HEK293 (cell line): ENCODE results near the gene PCDH1.

Experiments
- CTCF ChIA-PET: fragments of 350-600 bp; formaldehyde crosslinking; extraction: SDS; loops from one replicate; lab custom pipeline; 2021; ENCODE audit warnings: antibody characterized with exemption; lab: Yijun Ruan, JAX
- POLR2A ChIA-PET: fragments of 300-600 bp; formaldehyde crosslinking; extraction: SDS; loops from one replicate; lab custom pipeline; 2020; ENCODE audit warnings: antibody characterized with exemption, inconsistent platforms; lab: Yijun Ruan, JAX
- H3K27ac ChIP-seq: fragments of 200-500 bp; sonication (Bioruptor generic); 2 replicates; pipeline ENCODE4 v1.5.1; 2014; ENCODE audit warnings: low read depth, low read length, control low read depth, inconsistent platforms; ENCODE audit errors: extremely low read depth
- H3K36me3 ChIP-seq, 2 experiments: fragments of 200-500 bp in 1 of 2; sonication (Bioruptor generic) in 1 of 2; 1 replicate in 1 of 2; 2 replicates in 1 of 2; pipeline ENCODE4 v1.5.1; 2014 to 2017; ENCODE audit warnings: inconsistent platforms in 2 of 2, low read length in 2 of 2; ENCODE audit not compliant: control insufficient read depth in 2 of 2, insufficient read depth in 1 of 2
- H3K4me1 ChIP-seq: fragments of 200-500 bp; sonication (Bioruptor generic); 2 replicates; pipeline ENCODE4 v1.5.1; 2014; ENCODE audit warnings: mild to moderate bottlenecking, low read length, inconsistent platforms; ENCODE audit not compliant: control insufficient read depth, insufficient read depth
- H3K4me3 ChIP-seq: 2 replicates; pipeline ENCODE4 v1.5.1; 2011; ENCODE audit warnings: low read depth, mild to moderate bottlenecking, control low read depth, low read length, moderate library complexity
- H3K9me3 ChIP-seq: fragments of 200-500 bp; sonication (Bioruptor generic); 2 replicates; pipeline ENCODE4 v1.5.1; 2014; ENCODE audit warnings: low read depth, low read length, inconsistent platforms; ENCODE audit not compliant: control insufficient read depth, insufficient read depth
- GLIS1 ChIP-seq: fragments of 450-650 bp; formaldehyde crosslinking; IDR thresholded peaks from 2 replicates; pipeline ENCODE4 v1.5.1; 2016; ENCODE audit warnings: missing biosample characterization, missing genetic modification characterization
- OSR2 ChIP-seq: fragments of 450-650 bp; formaldehyde crosslinking; IDR thresholded peaks from 2 replicates; pipeline ENCODE4 v1.5.1; 2016; ENCODE audit warnings: missing biosample characterization, missing genetic modification characterization
- SP3 ChIP-seq: fragments of 450-650 bp; formaldehyde crosslinking; IDR thresholded peaks from 2 replicates; pipeline ENCODE4 v1.5.1; 2016; ENCODE audit warnings: missing biosample characterization, missing genetic modification characterization
- ZBTB20 ChIP-seq: fragments of 450-650 bp; formaldehyde crosslinking; IDR thresholded peaks from 2 replicates; pipeline ENCODE4 v1.5.1; 2016; ENCODE audit warnings: missing biosample characterization, missing genetic modification characterization
- ZBTB48 ChIP-seq: fragments of 450-650 bp; formaldehyde crosslinking; IDR thresholded peaks from 2 replicates; pipeline ENCODE4 v1.5.1; 2016; ENCODE audit warnings: missing biosample characterization, missing genetic modification characterization
- ZEB2 ChIP-seq: fragments of 450-650 bp; formaldehyde crosslinking; IDR thresholded peaks from 2 replicates; pipeline ENCODE4 v1.5.1; 2016; ENCODE audit warnings: missing biosample characterization, missing genetic modification characterization
- ZNF121 ChIP-seq: fragments of 450-650 bp; formaldehyde crosslinking; IDR thresholded peaks from 2 replicates; pipeline ENCODE4 v1.5.1; 2016; ENCODE audit warnings: missing biosample characterization, missing genetic modification characterization
- ZNF202 ChIP-seq: fragments of 450-650 bp; formaldehyde crosslinking; IDR thresholded peaks from 2 replicates; pipeline ENCODE4 v1.5.1; 2016; ENCODE audit warnings: missing biosample characterization, missing genetic modification characterization, borderline replicate concordance
- ZNF24 ChIP-seq: fragments of 450-650 bp; formaldehyde crosslinking; IDR thresholded peaks from 2 replicates; pipeline ENCODE4 v1.5.1; 2016; ENCODE audit warnings: missing biosample characterization, missing genetic modification characterization
- ZNF248 ChIP-seq: fragments of 450-650 bp; formaldehyde crosslinking; IDR thresholded peaks from 2 replicates; pipeline ENCODE4 v1.5.1; 2017; ENCODE audit warnings: missing biosample characterization, missing genetic modification characterization
- ZNF398 ChIP-seq: fragments of 450-650 bp; formaldehyde crosslinking; IDR thresholded peaks from 2 replicates; pipeline ENCODE4 v1.5.1; 2017; ENCODE audit warnings: missing biosample characterization, missing genetic modification characterization
- ZNF426 ChIP-seq: fragments of 450-650 bp; formaldehyde crosslinking; IDR thresholded peaks from 2 replicates; pipeline ENCODE4 v1.5.1; 2017; ENCODE audit warnings: missing biosample characterization, missing genetic modification characterization, mild to moderate bottlenecking, inconsistent platforms, moderate library complexity
- ZNF449 ChIP-seq: fragments of 450-650 bp; formaldehyde crosslinking; IDR thresholded peaks from 2 replicates; pipeline ENCODE4 v1.5.1; 2017; ENCODE audit warnings: missing biosample characterization, mild to moderate bottlenecking, missing genetic modification characterization, moderate library complexity
- ZNF571 ChIP-seq: fragments of 450-650 bp; formaldehyde crosslinking; IDR thresholded peaks from 2 replicates; pipeline ENCODE4 v1.5.0; 2017; ENCODE audit warnings: missing biosample characterization, missing genetic modification characterization
- ZNF623 ChIP-seq: fragments of 450-650 bp; formaldehyde crosslinking; IDR thresholded peaks from 2 replicates; pipeline ENCODE4 v1.5.1; 2016; ENCODE audit warnings: missing biosample characterization, missing genetic modification characterization
- TF ChIP-seq, protein P1 (sequence below): sonication (generic); formaldehyde crosslinking; IDR thresholded peaks from 2 replicates; pipeline ENCODE4 v1.8.1; 2022; ENCODE audit warnings: mild to moderate bottlenecking, moderate library complexity, missing genetic modification reagents
- TF ChIP-seq, protein P2 (sequence below): fragments of 450-650 bp; formaldehyde crosslinking; IDR thresholded peaks from 2 replicates; pipeline ENCODE4 v1.5.1; 2016; ENCODE audit warnings: missing biosample characterization, missing genetic modification characterization, borderline replicate concordance
- TF ChIP-seq, protein P3 (sequence below): fragments of 450-650 bp; formaldehyde crosslinking; IDR thresholded peaks from 2 replicates; pipeline ENCODE4 v1.5.1; 2016; ENCODE audit warnings: missing biosample characterization, missing genetic modification characterization
- TF ChIP-seq, protein P4 (sequence below): fragments of 450-650 bp; formaldehyde crosslinking; optimal IDR thresholded peaks from 2 replicates; pipeline ENCODE3; 2016; ENCODE audit warnings: missing biosample characterization, mild to moderate bottlenecking, missing genetic modification characterization

The PCDH1 gene

GRCh38 chr5:141849415-141850243, 28.6 kb downstream of the PCDH1 start:
- no peaks in the 10 kb centered on the region for H3K36me3 ChIP-seq
- H3K4me1 ChIP-seq, result peaks cover 7% of the 10 kb centered on the region
- H3K9me3 ChIP-seq, result no peaks in the 10 kb centered on the region
- peak overlapping the region; percentile 84 for H3K27ac ChIP-seq
- H3K4me3 ChIP-seq, result peak overlapping the region; percentile 66
- ChIA-PET POLR2A (interaction anchor here (0.5 to 1.8 kb wide), 12 partner anchors 10 to 147 kb away, joined by 3 to 13 read pairs (median 4); partner anchors contain the start of genes DELE1, PCDH1 and RNF14), CTCF (interaction anchor here (0.5 to 0.9 kb wide), 4 partner anchors 24 to 867 kb away, joined by 3 to 4 read pairs (median 3); no protein-coding TSS in a partner anchor)
- TF ChIP-seq, protein P1, sequence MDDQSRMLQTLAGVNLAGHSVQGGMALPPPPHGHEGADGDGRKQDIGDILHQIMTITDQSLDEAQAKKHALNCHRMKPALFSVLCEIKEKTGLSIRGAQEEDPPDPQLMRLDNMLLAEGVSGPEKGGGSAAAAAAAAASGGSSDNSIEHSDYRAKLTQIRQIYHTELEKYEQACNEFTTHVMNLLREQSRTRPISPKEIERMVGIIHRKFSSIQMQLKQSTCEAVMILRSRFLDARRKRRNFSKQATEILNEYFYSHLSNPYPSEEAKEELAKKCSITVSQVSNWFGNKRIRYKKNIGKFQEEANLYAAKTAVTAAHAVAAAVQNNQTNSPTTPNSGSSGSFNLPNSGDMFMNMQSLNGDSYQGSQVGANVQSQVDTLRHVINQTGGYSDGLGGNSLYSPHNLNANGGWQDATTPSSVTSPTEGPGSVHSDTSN (CRISPR knock-in tag), result 0 out of 2 replicates have a peak, but pooled peaks have one; percentile 49
- TF ChIP-seq, protein P2, sequence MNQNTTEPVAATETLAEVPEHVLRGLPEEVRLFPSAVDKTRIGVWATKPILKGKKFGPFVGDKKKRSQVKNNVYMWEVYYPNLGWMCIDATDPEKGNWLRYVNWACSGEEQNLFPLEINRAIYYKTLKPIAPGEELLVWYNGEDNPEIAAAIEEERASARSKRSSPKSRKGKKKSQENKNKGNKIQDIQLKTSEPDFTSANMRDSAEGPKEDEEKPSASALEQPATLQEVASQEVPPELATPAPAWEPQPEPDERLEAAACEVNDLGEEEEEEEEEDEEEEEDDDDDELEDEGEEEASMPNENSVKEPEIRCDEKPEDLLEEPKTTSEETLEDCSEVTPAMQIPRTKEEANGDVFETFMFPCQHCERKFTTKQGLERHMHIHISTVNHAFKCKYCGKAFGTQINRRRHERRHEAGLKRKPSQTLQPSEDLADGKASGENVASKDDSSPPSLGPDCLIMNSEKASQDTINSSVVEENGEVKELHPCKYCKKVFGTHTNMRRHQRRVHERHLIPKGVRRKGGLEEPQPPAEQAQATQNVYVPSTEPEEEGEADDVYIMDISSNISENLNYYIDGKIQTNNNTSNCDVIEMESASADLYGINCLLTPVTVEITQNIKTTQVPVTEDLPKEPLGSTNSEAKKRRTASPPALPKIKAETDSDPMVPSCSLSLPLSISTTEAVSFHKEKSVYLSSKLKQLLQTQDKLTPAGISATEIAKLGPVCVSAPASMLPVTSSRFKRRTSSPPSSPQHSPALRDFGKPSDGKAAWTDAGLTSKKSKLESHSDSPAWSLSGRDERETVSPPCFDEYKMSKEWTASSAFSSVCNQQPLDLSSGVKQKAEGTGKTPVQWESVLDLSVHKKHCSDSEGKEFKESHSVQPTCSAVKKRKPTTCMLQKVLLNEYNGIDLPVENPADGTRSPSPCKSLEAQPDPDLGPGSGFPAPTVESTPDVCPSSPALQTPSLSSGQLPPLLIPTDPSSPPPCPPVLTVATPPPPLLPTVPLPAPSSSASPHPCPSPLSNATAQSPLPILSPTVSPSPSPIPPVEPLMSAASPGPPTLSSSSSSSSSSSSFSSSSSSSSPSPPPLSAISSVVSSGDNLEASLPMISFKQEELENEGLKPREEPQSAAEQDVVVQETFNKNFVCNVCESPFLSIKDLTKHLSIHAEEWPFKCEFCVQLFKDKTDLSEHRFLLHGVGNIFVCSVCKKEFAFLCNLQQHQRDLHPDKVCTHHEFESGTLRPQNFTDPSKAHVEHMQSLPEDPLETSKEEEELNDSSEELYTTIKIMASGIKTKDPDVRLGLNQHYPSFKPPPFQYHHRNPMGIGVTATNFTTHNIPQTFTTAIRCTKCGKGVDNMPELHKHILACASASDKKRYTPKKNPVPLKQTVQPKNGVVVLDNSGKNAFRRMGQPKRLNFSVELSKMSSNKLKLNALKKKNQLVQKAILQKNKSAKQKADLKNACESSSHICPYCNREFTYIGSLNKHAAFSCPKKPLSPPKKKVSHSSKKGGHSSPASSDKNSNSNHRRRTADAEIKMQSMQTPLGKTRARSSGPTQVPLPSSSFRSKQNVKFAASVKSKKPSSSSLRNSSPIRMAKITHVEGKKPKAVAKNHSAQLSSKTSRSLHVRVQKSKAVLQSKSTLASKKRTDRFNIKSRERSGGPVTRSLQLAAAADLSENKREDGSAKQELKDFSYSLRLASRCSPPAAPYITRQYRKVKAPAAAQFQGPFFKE (tag by site-specific recombination), result no peak
- TF ChIP-seq ZNF398 (tag by site-specific recombination) (peak; percentile 37), OSR2 (tag by site-specific recombination) (peak; percentile 60), ZNF24 (tag by site-specific recombination) (peak; percentile 33), ZBTB20 (tag by site-specific recombination) (peak; percentile 95), ZNF121 (tag by site-specific recombination) (no peak), SP3 (tag by site-specific recombination) (peak; percentile 90), ZNF623 (0 out of 2 replicates have a peak, but pooled peaks have one; percentile 14), ZNF202 (tag by site-specific recombination) (no peak), GLIS1 (tag by site-specific recombination) (peak; percentile 32), ZNF248 (tag by site-specific recombination) (no peak), ZNF449 (tag by site-specific recombination) (no peak), ZEB2 (tag by site-specific recombination) (peak; percentile 90; the same call in 1 of the 2 replicates), ZNF571 (tag by site-specific recombination) (no peak), ZBTB48 (tag by site-specific recombination) (peak; percentile 71), ZNF426 (no peak)
- TF ChIP-seq, protein P3, sequence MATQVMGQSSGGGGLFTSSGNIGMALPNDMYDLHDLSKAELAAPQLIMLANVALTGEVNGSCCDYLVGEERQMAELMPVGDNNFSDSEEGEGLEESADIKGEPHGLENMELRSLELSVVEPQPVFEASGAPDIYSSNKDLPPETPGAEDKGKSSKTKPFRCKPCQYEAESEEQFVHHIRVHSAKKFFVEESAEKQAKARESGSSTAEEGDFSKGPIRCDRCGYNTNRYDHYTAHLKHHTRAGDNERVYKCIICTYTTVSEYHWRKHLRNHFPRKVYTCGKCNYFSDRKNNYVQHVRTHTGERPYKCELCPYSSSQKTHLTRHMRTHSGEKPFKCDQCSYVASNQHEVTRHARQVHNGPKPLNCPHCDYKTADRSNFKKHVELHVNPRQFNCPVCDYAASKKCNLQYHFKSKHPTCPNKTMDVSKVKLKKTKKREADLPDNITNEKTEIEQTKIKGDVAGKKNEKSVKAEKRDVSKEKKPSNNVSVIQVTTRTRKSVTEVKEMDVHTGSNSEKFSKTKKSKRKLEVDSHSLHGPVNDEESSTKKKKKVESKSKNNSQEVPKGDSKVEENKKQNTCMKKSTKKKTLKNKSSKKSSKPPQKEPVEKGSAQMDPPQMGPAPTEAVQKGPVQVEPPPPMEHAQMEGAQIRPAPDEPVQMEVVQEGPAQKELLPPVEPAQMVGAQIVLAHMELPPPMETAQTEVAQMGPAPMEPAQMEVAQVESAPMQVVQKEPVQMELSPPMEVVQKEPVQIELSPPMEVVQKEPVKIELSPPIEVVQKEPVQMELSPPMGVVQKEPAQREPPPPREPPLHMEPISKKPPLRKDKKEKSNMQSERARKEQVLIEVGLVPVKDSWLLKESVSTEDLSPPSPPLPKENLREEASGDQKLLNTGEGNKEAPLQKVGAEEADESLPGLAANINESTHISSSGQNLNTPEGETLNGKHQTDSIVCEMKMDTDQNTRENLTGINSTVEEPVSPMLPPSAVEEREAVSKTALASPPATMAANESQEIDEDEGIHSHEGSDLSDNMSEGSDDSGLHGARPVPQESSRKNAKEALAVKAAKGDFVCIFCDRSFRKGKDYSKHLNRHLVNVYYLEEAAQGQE, result peak; percentile 24; the same call in 1 of the 2 replicates
- TF ChIP-seq, protein P4, sequence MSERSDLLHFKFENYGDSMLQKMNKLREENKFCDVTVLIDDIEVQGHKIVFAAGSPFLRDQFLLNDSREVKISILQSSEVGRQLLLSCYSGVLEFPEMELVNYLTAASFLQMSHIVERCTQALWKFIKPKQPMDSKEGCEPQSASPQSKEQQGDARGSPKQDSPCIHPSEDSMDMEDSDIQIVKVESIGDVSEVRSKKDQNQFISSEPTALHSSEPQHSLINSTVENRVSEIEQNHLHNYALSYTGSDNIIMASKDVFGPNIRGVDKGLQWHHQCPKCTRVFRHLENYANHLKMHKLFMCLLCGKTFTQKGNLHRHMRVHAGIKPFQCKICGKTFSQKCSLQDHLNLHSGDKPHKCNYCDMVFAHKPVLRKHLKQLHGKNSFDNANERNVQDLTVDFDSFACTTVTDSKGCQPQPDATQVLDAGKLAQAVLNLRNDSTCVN, result peak; percentile 83
